GM12873 (cell line): Measurements from ENCODE around the gene ARHGAP24.

Experiments used
- CTCF ChIP-seq: IDR thresholded peaks from 2 replicates; pipeline ENCODE4 v1.5.1; 2012; ENCODE audit warnings: low read depth, mild to moderate bottlenecking, moderate library complexity, low read length, control low read depth; ENCODE audit not compliant: insufficient read depth; ENCODE audit errors: missing control alignments

Gene ARHGAP24

DNA sequence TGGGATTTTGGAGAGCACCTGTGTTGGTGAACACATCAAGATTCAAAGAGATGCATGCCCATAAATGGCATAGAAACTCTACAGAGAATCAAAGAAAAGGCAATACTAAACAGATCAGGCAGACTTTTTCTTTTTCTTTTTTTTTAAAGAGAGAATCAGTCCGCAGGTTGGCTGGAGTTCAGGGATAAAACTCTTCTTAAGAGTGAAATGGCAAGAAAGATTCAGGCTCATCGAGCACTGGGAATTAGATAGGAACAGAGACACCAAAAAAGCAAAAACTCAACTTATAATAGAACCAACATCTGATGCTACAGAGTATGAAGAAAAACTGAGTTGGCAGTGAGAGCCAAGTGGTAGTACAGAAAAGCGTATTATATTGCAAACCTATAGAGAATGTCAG, 314.3 kb downstream of the ARHGAP24 start:
- no peak for TF ChIP-seq CTCF

- no peak for TF ChIP-seq CTCF
Measured at GRCh38 chr4:85790582-85790981, 315.6 kb downstream of the ARHGAP24 start.

DNA sequence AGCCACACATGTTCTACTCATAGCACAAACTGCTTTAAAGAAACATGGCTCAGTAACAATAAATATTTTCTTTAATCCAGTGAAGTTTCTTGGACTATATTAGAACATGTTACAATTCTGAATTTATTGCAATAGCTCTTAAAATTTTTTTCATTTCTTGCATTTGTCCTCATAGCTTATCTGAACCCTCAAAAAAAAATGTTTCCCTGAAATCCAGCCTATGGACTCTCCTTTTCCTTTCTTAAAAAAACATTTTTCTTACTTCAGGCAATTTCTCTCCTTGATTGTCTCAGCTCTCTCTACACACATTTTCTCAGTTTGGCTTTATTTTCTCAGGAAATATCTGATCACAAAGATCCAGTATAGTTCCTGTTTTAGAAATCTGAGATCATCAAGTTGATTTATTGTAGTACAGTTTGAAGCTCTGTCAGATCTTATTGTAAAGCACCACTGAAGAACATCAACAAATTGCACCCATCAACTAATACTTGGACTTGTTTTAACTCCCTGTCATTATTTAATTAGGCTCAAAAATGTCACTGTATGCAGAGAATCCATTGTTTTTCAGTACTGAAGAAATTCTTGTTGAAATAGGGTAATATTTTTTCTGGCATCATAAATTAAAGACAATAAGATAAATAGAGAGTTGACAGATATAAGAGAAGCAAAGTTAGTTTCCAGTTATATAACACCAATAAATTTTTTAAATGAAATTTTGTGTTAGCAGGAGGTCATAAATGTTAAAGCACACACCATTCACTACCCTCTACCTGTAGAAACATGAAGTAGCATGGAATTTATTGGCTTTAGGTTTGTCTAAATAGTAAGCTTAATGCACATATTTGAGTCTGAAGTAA, 317.7 kb downstream of the ARHGAP24 start:
- TF ChIP-seq CTCF = no peak

GRCh38 chr4:85793233-85793585, 318.3 kb downstream of the ARHGAP24 start:
- no peak for TF ChIP-seq CTCF

DNA sequence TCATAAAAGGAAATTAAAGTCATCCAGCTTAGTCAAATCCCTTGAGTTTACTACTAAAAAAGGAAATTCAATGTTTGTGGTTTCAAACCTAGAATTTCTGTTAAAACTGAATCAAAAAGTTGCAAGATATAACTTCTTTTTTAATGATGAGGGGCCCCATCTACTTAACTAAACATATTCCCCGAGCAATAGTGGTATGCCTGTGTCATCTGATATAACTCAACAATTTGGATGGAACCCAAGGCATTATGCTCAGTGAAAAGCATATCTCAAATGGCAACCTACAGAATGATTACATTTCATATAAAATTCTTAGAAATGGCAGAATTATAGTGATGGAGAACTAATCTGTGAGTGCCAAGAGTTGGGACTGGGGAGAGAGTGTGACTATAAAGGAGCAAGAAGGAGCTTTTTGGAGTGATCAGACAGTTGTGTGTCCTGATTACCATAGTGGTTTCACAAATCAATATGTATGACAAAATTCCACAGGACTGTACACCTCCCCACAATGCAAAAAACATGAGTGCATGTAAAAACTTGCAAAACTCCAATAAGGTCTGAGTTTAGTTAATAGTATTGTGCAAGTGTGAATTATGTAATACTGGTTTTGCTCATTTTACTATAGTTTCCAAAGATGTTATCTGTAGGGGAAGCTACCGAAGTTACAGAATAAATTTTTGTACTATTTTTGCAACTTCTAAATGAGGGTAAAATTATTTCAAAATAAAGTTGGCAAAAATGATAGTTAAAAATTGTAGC, 323.2 kb downstream of the ARHGAP24 start:
- no peak for TF ChIP-seq CTCF

DNA sequence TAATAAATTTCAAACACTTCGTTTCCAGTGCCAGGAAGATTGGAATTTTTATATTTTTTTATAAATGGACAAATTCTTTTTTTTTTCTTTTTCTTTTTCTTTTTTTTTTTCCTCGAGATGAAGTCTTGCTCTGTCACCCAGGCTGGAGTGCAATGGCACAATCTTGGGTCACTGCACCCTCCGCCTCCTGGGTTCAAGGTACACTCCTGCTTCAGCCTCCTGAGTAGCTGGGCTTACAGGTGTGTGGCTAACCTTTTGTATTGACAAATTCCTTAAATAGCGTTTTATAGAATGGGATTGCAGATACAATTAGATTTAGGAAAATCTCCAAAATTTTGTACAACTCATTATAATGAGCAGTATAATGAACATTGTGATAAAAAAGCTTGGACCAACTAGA, 328.9 kb downstream of the ARHGAP24 start:
- no peak for TF ChIP-seq CTCF

DNA sequence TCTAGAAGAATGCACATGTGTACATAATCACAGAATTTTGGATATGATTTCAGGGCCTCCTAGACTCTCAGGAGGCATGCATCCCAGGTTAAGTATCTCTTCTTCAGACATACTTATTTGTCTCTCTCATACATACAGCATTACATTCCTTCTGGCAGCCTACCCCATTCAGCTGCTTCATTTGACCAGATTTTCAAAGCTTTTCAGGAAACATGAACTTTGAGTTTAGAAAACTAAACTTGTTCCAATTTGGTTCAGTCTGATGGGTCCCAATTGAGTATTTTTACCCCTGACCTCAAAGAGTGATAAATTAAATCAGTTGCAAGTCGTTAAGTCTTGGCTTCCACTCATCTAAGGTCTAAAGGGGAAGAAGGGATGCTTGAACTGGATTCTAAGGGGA, 330.9 kb downstream of the ARHGAP24 start:
- TF ChIP-seq CTCF = no peak
